Right lobe of liver (tissue), 6 donors: ENCODE data around the gene NENF. TPM values are rescaled to one million over a fixed set of nuclear protein-coding genes. Genes with fewer than 3 reads are reported as not detected.

ENCODE experiments used
- ATAC-seq, 4 donors: fragments of 200-7000 bp; cut with Tn5 transposase; one replicate each; pipeline ENCODE4 v1.9.1; 2020; ENCODE audit warnings: mild to moderate bottlenecking in 4 of 4, moderate library complexity in 4 of 4
- DNase-seq, 3 donors: peaks; one replicate each; pipeline ENCODE4 v3.0.0-alpha.2; 2020
- H3K27ac ChIP-seq, 3 donors: fragments of 200-600 bp; one replicate each; pipeline ENCODE4 v1.8.0; 2022
- H3K27me3 ChIP-seq, 2 donors: fragments of 200-600 bp; one replicate each; pipeline ENCODE4 v1.8.0; 2022
- H3K36me3 ChIP-seq, 4 donors: fragments of 200-600 bp; sonication (generic) in 1 of 4; one replicate each; pipeline versions ENCODE4 v1.5.1 to v1.8.0; 2017 to 2022; ENCODE audit warnings: control low read depth in 1 of 4
- H3K4me1 ChIP-seq, 4 donors: fragments of 200-600 bp; sonication (generic) in 1 of 4; one replicate each; pipeline versions ENCODE4 v1.5.1 to v1.8.0; 2017 to 2022; ENCODE audit warnings: control low read depth in 1 of 4
- H3K4me3 ChIP-seq, 3 donors: fragments of 200-600 bp; one replicate each; pipeline ENCODE4 v1.8.0; 2022
- H3K9me3 ChIP-seq, 4 donors: fragments of 200-600 bp; sonication (generic) in 1 of 4; one replicate each; pipeline versions ENCODE4 v1.5.1 to v1.8.0; 2017 to 2022; ENCODE audit warnings: control low read depth in 1 of 4
- POLR2A ChIP-seq: fragments of 450-650 bp; IDR thresholded peaks from one replicate; pipeline ENCODE4 v1.6.1; 2017; ENCODE audit warnings: antibody characterized with exemption, mild to moderate bottlenecking
- WGBS: methylation state at CpG from one replicate; pipeline ENCODE4 v1.1.6; 2018; ENCODE audit warnings: low coverage, low lambda C conversion rate; ENCODE audit not compliant: insufficient coverage; ENCODE audit errors: missing lambda C conversion rate; 5-methylcytosine and 5-hydroxymethylcytosine counted together
- intact Hi-C, 2 donors: fragments of 100-400 bp; cut with DNase I; formaldehyde crosslinking; loops; one replicate each; pipeline versions ENCODE4 v1.11.2 to v1.14.1; 2022
- total RNA-seq, 6 experiments: library from RNA; depleted of rRNA in 2 of 6; stranded (reverse); fragments of >200 nt in 2 of 6; fragmentation: NEBNext Ultra II Directional in 3 of 6; extraction: Animal tissue kit (Norgen Biotek cat#: 25700) in 3 of 6; gene quantifications; one replicate each; pipeline versions ENCODE4 v1.1.0 to v1.2.4, GENCODE V29; 2016 to 2023
- TF ChIP-seq, protein P1 (sequence below), 4 donors: fragments of 200-600 bp in 3 of 4; fragments of 450-650 bp in 1 of 4; IDR thresholded peaks; one replicate each; pipeline versions ENCODE4 v1.5.1 to v1.8.0; 2016 to 2022; ENCODE audit warnings: antibody characterized with exemption in 4 of 4, mild to moderate bottlenecking in 2 of 4
- donor health status: DM: no; HTN: yes; CAD: no.
- donor health status: DM: no; HTN: no; CAD: no.
- donor health status: DM: no; HTN: no; CAD: no.
- donor health status: DM: no; HTN: yes; CAD: no.
- donor health status: DM: no; HTN: yes; CAD: no.

Gene NENF
- total RNA-seq, 6 experiments from 2014 or later: 23.0 to 49.0 (median 27.9) TPM

- no peak for TF ChIP-seq POLR2A
- TF ChIP-seq, protein P1, sequence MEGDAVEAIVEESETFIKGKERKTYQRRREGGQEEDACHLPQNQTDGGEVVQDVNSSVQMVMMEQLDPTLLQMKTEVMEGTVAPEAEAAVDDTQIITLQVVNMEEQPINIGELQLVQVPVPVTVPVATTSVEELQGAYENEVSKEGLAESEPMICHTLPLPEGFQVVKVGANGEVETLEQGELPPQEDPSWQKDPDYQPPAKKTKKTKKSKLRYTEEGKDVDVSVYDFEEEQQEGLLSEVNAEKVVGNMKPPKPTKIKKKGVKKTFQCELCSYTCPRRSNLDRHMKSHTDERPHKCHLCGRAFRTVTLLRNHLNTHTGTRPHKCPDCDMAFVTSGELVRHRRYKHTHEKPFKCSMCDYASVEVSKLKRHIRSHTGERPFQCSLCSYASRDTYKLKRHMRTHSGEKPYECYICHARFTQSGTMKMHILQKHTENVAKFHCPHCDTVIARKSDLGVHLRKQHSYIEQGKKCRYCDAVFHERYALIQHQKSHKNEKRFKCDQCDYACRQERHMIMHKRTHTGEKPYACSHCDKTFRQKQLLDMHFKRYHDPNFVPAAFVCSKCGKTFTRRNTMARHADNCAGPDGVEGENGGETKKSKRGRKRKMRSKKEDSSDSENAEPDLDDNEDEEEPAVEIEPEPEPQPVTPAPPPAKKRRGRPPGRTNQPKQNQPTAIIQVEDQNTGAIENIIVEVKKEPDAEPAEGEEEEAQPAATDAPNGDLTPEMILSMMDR (IDR thresholded peaks at IDR 0.05): no peak
- H3K27ac ChIP-seq: no peak overlapping the region
Observed at GRCh38 chr1:212438831-212439237, 6.1 kb downstream of the NENF start.

DNA sequence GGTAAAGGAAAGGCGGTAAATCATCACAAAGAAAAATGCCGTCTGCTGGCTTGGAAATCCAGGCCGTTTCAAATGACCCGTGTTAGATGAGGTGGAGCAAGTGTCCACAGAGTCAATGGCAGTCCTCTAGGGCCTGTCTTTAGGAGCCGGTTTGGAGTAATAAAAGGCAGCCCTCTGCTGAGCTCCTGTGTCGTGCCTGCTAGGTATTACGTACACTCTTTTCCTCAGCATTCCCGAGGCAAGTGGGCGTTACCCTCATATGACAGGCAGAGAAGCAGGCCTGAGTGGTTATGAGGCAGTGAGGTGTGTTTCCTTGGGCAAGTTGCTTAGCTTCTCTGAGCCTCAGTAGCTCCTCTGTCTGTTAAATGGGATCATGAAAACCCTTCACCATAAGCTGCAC, 7.7 kb downstream of the NENF start:
- no peak for ATAC-seq
- TF ChIP-seq, protein P1 (IDR thresholded peaks at IDR 0.05): no peak
- no peak for TF ChIP-seq POLR2A
- H3K9me3 ChIP-seq: no peaks in the 10 kb centered on the region
- no peaks in the 10 kb centered on the region for H3K27me3 ChIP-seq
- H3K4me1 ChIP-seq: no peaks in the 10 kb centered on the region
- WGBS: 80% methylated on average over 4 of the region's 9 CpGs
- no peak overlapping the region for H3K4me3 ChIP-seq
- DNase-seq: no peak
- H3K27ac ChIP-seq: no peak overlapping the region
- intact Hi-C loops: no loop called here
- H3K36me3 ChIP-seq: no peaks in the 10 kb centered on the region

More at GRCh38 chr1:212438831-212439237, 6.1 kb downstream of the NENF start:
- Histone ChIP-seq H3K9me3 (no peaks in the 10 kb centered on the region), H3K27me3 (no peaks in the 10 kb centered on the region), H3K36me3 (no peaks in the 10 kb centered on the region), H3K4me1 (no peaks in the 10 kb centered on the region), H3K4me3 (no peak overlapping the region)
- WGBS: 91% methylated on average over 2 of the region's 2 CpGs
- intact Hi-C loops: no loop called here
- DNase-seq (no peak), ATAC-seq (no peak)

DNA sequence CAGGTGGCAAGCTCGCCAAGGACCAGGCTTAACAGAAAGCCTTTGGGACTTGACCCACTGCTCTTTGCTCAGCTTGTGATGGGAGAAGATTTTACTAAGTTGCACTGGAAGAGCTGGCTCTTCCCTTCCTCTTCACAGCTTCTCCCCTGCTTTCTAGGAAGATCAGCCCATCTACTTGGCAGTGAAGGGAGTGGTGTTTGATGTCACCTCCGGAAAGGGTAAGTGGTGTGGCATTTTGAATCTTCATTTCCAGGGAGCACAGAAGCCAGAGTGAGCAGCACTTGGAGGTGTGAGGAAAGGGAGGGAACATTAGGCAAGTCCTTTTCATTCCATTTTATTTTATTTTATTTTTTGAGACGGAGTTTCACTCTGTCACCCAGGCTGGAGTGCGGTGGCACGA, 9.7 kb downstream of the NENF start:
- no peaks in the 10 kb centered on the region for H3K4me1 ChIP-seq
- ATAC-seq (no peak), DNase-seq (no peak)
- H3K4me3 ChIP-seq: no peak overlapping the region
- no peak overlapping the region for H3K27ac ChIP-seq
- WGBS: 100% methylated on average over 3 of the region's 5 CpGs
- H3K27me3 ChIP-seq: no peaks in the 10 kb centered on the region
- intact Hi-C loops: no loop called here
- no peaks in the 10 kb centered on the region for H3K9me3 ChIP-seq
- TF ChIP-seq POLR2A: no peak
- TF ChIP-seq, protein P1 (IDR thresholded peaks at IDR 0.05): no peak
- H3K36me3 ChIP-seq: no peaks in the 10 kb centered on the region

DNA sequence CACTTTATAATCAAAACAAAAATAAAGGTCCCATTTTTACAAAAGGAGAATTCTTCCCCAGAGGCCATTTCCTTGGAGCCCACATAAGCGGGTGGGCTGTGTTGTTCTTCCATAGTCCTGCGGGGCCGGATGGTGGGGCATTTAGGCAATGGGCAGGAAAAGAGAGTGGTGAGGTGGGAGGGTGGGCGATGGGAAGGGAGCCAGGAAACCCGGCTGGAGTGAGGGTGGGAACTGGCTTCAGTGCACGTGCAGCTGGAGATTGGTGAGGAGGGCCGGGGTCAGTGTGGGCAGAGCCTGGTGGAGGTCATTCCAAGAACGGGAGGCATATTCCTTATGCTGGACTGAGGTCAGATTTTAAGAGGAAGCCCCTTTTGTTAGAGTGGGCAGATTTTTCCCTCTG, 13.6 kb downstream of the NENF start:
- WGBS: 85% methylated on average over 6 of the region's 8 CpGs
- no peak for DNase-seq

More for the DNA sequence above, 13.6 kb downstream of the NENF start:
- H3K4me3 ChIP-seq: no peak overlapping the region
- no peaks in the 10 kb centered on the region for H3K36me3 ChIP-seq
- ATAC-seq: no peak
- intact Hi-C loops: no loop called here
- no peaks in the 10 kb centered on the region for H3K9me3 ChIP-seq
- H3K27me3 ChIP-seq: no peaks in the 10 kb centered on the region
- no peak overlapping the region for H3K27ac ChIP-seq
- no peaks in the 10 kb centered on the region for H3K4me1 ChIP-seq
- no peak for TF ChIP-seq POLR2A
- TF ChIP-seq, protein P1 (IDR thresholded peaks at IDR 0.05): no peak
